AML-193 (cell line): ENCODE data around the gene TCF12.
"Not testable (repeated sequence)": the region's sequence is repeated elsewhere in the genome, so short reads cannot be mapped to it uniquely, and the experiment has no call there.

Experiments used
- DNase-seq, 2 experiments: peaks; one replicate each; lab custom pipeline; 2025; lab: John Stamatoyannopoulos, UW

TCF12 gene

GRCh38 chr15:56948000-56948763, 29.7 kb downstream of the TCF12 start:
- DNase-seq, result no peak

DNA sequence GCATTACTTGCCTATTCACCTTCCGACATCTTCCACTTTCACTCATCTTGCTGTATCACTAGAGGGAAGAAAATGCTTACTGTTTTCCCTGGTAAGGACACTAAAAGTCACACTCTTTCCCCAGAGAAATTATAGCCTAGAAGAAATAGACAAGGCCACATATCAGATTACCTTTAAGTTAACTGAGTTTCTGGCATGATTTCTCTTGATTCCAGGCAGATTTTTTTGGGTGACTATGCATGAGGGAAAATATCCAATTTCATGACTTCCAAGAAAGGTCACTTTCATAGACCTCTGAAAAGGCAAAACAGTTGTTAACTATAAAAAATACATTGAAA, 30.3 kb downstream of the TCF12 start:
- DNase-seq, result no peak

GRCh38 chr15:56950979-56951378, 32.5 kb downstream of the TCF12 start:
- no peak for DNase-seq

- DNase-seq, result no peak
These were observed 35.3 kb downstream of the TCF12 start for GRCh38 chr15:56953790-56954189.

- not testable (repeated sequence) for DNase-seq
These were observed 36.6 kb downstream of the TCF12 start for GRCh38 chr15:56955011-56955410.

DNA sequence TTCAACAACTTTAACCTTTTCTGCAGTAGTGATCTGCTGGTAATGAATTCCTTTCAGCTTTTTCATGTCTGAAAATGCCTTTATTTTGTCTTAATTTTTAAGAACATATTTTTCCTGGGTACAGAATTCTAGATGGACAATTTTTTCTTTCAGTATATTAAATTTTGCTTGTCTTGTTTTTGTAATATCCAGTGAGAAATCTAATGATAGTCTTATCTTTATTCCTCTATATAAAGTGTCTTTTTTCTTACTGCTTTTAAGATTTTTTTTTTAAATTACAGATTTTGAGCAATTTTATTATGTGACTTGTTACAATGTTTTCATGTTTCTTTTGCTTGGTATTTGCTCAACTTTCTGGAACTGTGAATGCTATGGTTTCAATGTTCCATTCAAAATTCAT, 38.1 kb downstream of the TCF12 start:
- no peak for DNase-seq

- no peak for DNase-seq
These were observed 39.5 kb downstream of the TCF12 start for GRCh38 chr15:56957812-56958406.

DNA sequence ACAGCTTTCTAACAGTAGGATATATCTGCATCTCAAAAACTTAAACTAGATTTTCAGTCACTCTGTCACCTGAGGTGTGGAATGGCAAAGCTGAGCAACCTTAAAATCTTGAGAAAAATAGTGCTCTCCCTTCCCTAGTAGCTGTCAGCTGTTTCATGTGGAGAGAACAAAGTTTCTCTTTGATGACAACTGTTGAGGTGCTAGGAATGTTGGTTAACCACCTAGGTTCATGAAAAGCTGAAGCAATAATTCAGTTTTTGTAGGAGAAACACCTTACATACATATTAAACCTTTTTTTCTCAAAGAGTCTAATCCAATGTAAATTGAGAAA, 40.8 kb downstream of the TCF12 start:
- no peak for DNase-seq

DNA sequence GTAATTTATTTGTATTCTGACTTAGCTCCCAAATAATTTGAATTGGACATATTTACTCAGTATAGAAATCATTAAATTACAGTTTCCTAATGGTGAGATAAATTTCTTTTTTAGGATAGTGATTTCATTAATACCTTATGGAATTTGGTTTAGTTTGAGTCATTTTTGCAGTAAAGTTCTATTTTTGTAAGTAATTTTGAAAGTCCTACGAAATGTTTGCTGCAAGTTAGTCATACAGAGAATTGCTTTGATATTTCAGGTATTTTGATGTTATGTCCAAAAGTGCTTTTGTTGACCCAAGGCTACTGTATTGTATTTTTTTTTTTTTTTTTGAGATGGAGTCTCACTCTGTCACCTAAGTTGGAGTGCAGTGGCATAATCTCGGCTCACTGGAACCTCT, 41.7 kb downstream of the TCF12 start:
- no peak for DNase-seq

DNA sequence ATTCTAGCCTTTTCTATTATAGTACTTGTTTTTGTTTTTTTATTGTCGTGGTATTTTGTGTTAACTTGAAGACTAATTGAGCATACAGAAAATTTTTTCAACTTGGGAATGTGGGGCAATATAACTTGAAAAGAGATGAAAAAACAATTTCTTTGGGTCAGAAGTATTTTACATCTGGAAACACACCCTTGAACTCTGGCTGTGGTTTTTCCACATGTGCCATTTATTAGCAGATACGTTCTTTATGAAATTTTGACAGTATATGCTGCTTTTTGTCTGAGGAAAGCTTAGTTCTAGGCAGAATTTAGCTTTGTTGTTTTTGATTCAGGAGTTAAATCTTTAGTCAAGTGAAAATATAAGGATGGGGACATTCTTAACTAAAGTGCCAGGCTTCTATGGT, 44.7 kb downstream of the TCF12 start:
- DNase-seq, result no peak

DNA sequence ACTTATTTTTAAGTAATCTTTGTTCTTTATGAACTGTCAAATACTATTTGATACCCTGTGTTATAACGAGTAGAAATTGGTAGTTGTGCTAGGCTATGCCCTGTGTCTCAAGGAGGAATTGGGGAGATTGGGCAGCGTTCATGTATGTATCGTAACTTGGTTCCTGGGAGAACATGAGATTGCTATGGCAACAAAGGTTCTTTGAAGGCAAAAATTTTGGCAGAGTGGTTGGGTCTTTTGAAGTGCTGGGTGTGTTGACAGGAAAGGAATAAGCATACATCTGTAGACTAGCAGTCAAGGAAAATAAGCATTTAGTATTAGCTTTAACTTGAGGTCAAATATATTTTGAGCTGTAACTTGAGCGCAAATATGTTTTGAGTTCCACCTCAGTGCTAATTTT, 45.3 kb downstream of the TCF12 start:
- no peak for DNase-seq

DNA sequence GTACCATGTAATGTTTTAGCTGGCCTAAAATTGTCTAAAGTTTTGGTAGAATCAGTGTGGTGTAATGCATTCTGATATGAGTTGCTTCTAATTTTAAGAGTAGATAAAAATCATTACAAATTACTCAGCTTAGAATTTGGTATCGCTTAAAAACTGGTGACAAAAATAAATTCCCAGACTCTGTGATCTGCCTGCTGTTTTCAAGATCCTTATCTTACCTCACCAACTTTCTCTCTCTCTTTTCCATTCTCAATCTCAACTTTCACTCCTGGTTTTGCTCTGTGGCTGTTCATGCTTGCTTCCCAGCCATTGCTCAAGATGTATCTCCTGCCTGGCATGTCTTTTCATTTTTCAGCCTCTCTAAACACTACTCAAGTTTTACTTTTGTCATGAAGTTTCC, 45.7 kb downstream of the TCF12 start:
- DNase-seq, result no peak

GRCh38 chr15:56965231-56966013, 47.0 kb downstream of the TCF12 start:
- no peak for DNase-seq

GRCh38 chr15:56967336-56967735, 48.9 kb downstream of the TCF12 start:
- no peak for DNase-seq

GRCh38 chr15:56968256-56968655, 49.8 kb downstream of the TCF12 start:
- no peak for DNase-seq

GRCh38 chr15:56968821-56969220, 50.4 kb downstream of the TCF12 start:
- no peak for DNase-seq

- no peak for DNase-seq
These were observed 50.9 kb downstream of the TCF12 start for GRCh38 chr15:56969265-56969895.

DNA sequence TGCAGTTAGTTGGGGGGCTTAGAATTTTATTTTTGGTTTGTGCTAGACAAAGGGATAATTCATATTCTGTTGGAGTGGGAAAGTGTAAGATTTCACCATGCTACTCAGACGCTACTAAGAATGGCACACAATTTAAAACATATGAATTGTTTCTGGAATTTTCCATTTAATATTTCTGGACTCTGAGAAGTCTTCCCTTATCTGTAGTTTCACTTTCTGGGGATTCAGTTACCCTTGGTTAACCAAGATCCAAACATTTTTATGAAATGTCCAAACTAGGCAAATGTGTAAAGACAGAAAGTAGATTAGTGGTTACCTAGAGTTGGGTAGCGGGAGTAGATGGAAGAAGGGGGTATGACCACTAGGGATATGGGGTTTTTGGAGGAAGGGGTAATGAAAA, 53.1 kb downstream of the TCF12 start:
- DNase-seq, result no peak

- no peak for DNase-seq
These were observed 53.6 kb downstream of the TCF12 start for GRCh38 chr15:56972016-56972415.

GRCh38 chr15:56972426-56972825, 54.0 kb downstream of the TCF12 start:
- DNase-seq, result no peak

- DNase-seq, result no peak
These were observed 55.0 kb downstream of the TCF12 start for GRCh38 chr15:56973463-56973862.

- no peak for DNase-seq
These were observed 58.8 kb downstream of the TCF12 start for GRCh38 chr15:56977232-56977631.
